Progenitor cell of endocrine pancreas (in vitro differentiated cells): ENCODE data around the gene ARHGEF35. TPM values are rescaled to one million over a fixed set of nuclear protein-coding genes. Genes with fewer than 3 reads are reported as not detected.
"Not testable (repeated sequence)": the region's sequence is repeated elsewhere in the genome, so short reads cannot be mapped to it uniquely, and the experiment has no call there.

Experiments used
- DNase-seq: peaks from one replicate; pipeline ENCODE4 v3.0.0; 2021; ENCODE audit warnings: low spot score; ENCODE audit not compliant: unreplicated experiment
- H3K27ac Mint-ChIP-seq: 2 replicates; pipeline ENCODE4 v1.8.0; 2021; ENCODE audit warnings: mild to moderate bottlenecking, moderate library complexity, mixed read lengths
- H3K27me3 Mint-ChIP-seq: 2 replicates; pipeline ENCODE4 v1.8.0; 2021; ENCODE audit warnings: mixed read lengths
- H3K36me3 Mint-ChIP-seq: 2 replicates; pipeline ENCODE4 v1.8.0; 2022; ENCODE audit warnings: mixed read lengths; ENCODE audit not compliant: insufficient read depth
- H3K4me1 Mint-ChIP-seq: 2 replicates; pipeline ENCODE4 v1.8.0; 2021; ENCODE audit warnings: low read depth, mixed read lengths
- H3K4me3 Mint-ChIP-seq: 2 replicates; pipeline ENCODE4 v1.8.0; 2021; ENCODE audit warnings: low read depth, mild to moderate bottlenecking, moderate library complexity, mixed read lengths
- H3K9me3 Mint-ChIP-seq: 2 replicates; pipeline ENCODE4 v1.8.0; 2021; ENCODE audit warnings: low read depth, mixed read lengths
- long read RNA-seq: library from polyadenylated mRNA; unstranded; transcript quantifications from one replicate; pipeline ENCODE4 v2.0.0, GENCODE V29; 2020
- total RNA-seq: library from RNA; stranded (reverse); gene quantifications from 2 replicates; pipeline ENCODE4 v1.2.1, GENCODE V29; 2021

ARHGEF35 gene
- total RNA-seq, result 17.3 and 19.5 TPM in 2 replicates
- long read RNA-seq, transcript ARHGEF35-201 (2 exons, 2,431 nt), result major isoform, 11 of 12 reads
- long read RNA-seq, partial matches to known transcripts, result 0 of 12 reads
- long read RNA-seq, other reads (novel, unspliced or antisense), result 1 of 12 reads

- peak; percentile 26 for DNase-seq
- H3K27me3 Mint-ChIP-seq, H3K9me3 Mint-ChIP-seq, H3K36me3 Mint-ChIP-seq, H3K4me1 Mint-ChIP-seq: not testable (repeated sequence)
- H3K27ac Mint-ChIP-seq, result peak within 1 kb of the TSS; percentile 71
- peak within 1 kb of the TSS; percentile 69 for H3K4me3 Mint-ChIP-seq
These were observed at the start of gene ARHGEF35 for GRCh38 chr7:144195212-144195872. TSS of gene ARHGEF35 (minus strand) at chr7:144195833. CDS start at chr7:144188383, 7,450 bp downstream.

GRCh38 chr7:144245372-144245771 is 49.7 kb upstream of the ARHGEF35 start:
- not testable (repeated sequence) for H3K36me3 Mint-ChIP-seq, H3K27me3 Mint-ChIP-seq, H3K4me1 Mint-ChIP-seq, H3K4me3 Mint-ChIP-seq, H3K9me3 Mint-ChIP-seq, DNase-seq, H3K27ac Mint-ChIP-seq

- not testable (repeated sequence) for H3K36me3 Mint-ChIP-seq, H3K9me3 Mint-ChIP-seq, H3K4me1 Mint-ChIP-seq, H3K4me3 Mint-ChIP-seq, DNase-seq, H3K27ac Mint-ChIP-seq, H3K27me3 Mint-ChIP-seq
These were observed 43.7 kb upstream of the ARHGEF35 start, which contains the start of gene OR2A42 for GRCh38 chr7:144239365-144239764. TSS of gene OR2A42 (minus strand) at chr7:144239605. CDS start at chr7:144232843, 6,762 bp downstream.

GRCh38 chr7:144238530-144239082 is 43.0 kb upstream of the ARHGEF35 start:
- not testable (repeated sequence) for H3K4me1 Mint-ChIP-seq, H3K4me3 Mint-ChIP-seq, DNase-seq, H3K9me3 Mint-ChIP-seq, H3K27ac Mint-ChIP-seq, H3K36me3 Mint-ChIP-seq, H3K27me3 Mint-ChIP-seq

- H3K4me3 Mint-ChIP-seq, H3K4me1 Mint-ChIP-seq, H3K27me3 Mint-ChIP-seq, DNase-seq, H3K9me3 Mint-ChIP-seq, H3K36me3 Mint-ChIP-seq, H3K27ac Mint-ChIP-seq: not testable (repeated sequence)
These were observed 37.4 kb upstream of the ARHGEF35 start for GRCh38 chr7:144233039-144233438.

- H3K4me1 Mint-ChIP-seq, DNase-seq, H3K27ac Mint-ChIP-seq, H3K36me3 Mint-ChIP-seq, H3K4me3 Mint-ChIP-seq, H3K9me3 Mint-ChIP-seq, H3K27me3 Mint-ChIP-seq: not testable (repeated sequence)
These were observed 35.4 kb upstream of the ARHGEF35 start for GRCh38 chr7:144231027-144231426.

GRCh38 chr7:144228810-144229209 is 33.2 kb upstream of the ARHGEF35 start:
- not testable (repeated sequence) for H3K27ac Mint-ChIP-seq, H3K36me3 Mint-ChIP-seq, H3K4me3 Mint-ChIP-seq, H3K27me3 Mint-ChIP-seq, H3K4me1 Mint-ChIP-seq, DNase-seq, H3K9me3 Mint-ChIP-seq

GRCh38 chr7:144226866-144227265 is 31.2 kb upstream of the ARHGEF35 start:
- H3K27me3 Mint-ChIP-seq, H3K4me3 Mint-ChIP-seq, H3K27ac Mint-ChIP-seq, H3K36me3 Mint-ChIP-seq, DNase-seq, H3K9me3 Mint-ChIP-seq, H3K4me1 Mint-ChIP-seq: not testable (repeated sequence)

- H3K27ac Mint-ChIP-seq, H3K4me3 Mint-ChIP-seq, H3K9me3 Mint-ChIP-seq, DNase-seq, H3K27me3 Mint-ChIP-seq, H3K36me3 Mint-ChIP-seq, H3K4me1 Mint-ChIP-seq: not testable (repeated sequence)
These were observed 28.0 kb upstream of the ARHGEF35 start for GRCh38 chr7:144223675-144224074.

- H3K27ac Mint-ChIP-seq, H3K4me1 Mint-ChIP-seq, DNase-seq, H3K9me3 Mint-ChIP-seq, H3K4me3 Mint-ChIP-seq, H3K27me3 Mint-ChIP-seq, H3K36me3 Mint-ChIP-seq: not testable (repeated sequence)
These were observed 24.9 kb upstream of the ARHGEF35 start for GRCh38 chr7:144220531-144220930.

GRCh38 chr7:144219149-144219548 is 23.5 kb upstream of the ARHGEF35 start:
- H3K36me3 Mint-ChIP-seq, H3K4me3 Mint-ChIP-seq, H3K27ac Mint-ChIP-seq, DNase-seq, H3K4me1 Mint-ChIP-seq, H3K27me3 Mint-ChIP-seq, H3K9me3 Mint-ChIP-seq: not testable (repeated sequence)

GRCh38 chr7:144218581-144218980 is 22.9 kb upstream of the ARHGEF35 start:
- H3K4me3 Mint-ChIP-seq, H3K4me1 Mint-ChIP-seq, H3K27me3 Mint-ChIP-seq, H3K9me3 Mint-ChIP-seq, H3K36me3 Mint-ChIP-seq, DNase-seq: not testable (repeated sequence)
- H3K27ac Mint-ChIP-seq, result peak overlapping the region; percentile 64

GRCh38 chr7:144217200-144217599 is 21.6 kb upstream of the ARHGEF35 start:
- not testable (repeated sequence) for H3K4me3 Mint-ChIP-seq, H3K36me3 Mint-ChIP-seq, DNase-seq, H3K9me3 Mint-ChIP-seq, H3K27me3 Mint-ChIP-seq, H3K4me1 Mint-ChIP-seq, H3K27ac Mint-ChIP-seq
